Activated CD8-positive, alpha-beta memory T cell treated with anti-CD3 and anti-CD28 coated beads, Interleukin-2, amount 50 U/mL, for 24 hours (primary cell): ENCODE measurements around the gene NPY4R.
"Not testable (repeated sequence)": the region's sequence is repeated elsewhere in the genome, so short reads cannot be mapped to it uniquely, and the experiment has no call there.

ENCODE experiments used
- DNase-seq: peaks from one replicate; pipeline ENCODE4 v3.0.0-alpha.2; 2020; ENCODE audit errors: extremely low read depth

Gene NPY4R, protein sequence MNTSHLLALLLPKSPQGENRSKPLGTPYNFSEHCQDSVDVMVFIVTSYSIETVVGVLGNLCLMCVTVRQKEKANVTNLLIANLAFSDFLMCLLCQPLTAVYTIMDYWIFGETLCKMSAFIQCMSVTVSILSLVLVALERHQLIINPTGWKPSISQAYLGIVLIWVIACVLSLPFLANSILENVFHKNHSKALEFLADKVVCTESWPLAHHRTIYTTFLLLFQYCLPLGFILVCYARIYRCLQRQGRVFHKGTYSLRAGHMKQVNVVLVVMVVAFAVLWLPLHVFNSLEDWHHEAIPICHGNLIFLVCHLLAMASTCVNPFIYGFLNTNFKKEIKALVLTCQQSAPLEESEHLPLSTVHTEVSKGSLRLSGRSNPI

DNA sequence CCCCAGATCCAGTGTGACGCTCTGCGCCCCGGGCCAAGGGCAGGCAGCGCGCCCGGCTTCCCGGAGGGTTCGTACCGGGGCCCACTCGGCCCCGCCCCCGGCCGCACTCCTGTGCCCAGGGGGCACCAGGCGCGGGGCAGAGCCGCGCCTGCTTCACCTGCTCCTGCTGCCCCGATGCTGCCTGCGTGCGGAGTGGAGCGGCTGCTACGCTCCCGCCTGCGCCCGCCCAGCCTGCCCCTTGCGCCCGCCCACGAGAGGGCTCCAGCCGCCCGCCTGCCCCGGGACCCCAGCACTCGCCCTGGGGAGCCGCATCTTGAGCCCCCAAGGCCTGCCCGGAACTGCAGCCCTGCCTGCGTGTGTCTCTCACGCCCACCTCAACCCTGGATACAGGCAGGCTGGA is at the start of gene NPY4R:
Gene NPY4R, minus strand, starts transcription at position 194 of the 400 bp plus-strand sequence. CDS start 3,323 bp downstream, outside the sequence.
- not testable (repeated sequence) for DNase-seq

DNA sequence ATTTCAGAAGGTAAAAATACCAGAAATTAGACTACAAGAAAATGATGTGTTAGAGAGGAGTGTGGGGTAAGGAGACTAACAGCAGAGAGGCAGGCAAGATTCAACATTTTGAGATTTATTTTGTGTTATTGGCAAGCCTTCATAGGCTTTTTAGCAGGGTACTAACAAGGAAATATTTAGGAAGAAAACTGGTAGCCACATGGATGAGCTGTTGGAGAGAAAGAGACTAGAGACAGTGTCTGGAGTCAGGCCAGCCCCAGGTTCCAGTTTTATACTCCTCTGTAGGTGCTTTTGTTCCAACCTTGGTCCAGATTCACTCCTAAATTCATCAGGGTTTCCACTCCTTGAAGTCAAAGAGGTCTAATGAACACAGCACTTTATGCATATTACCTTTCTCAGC is 49.6 kb upstream of the NPY4R start:
- DNase-seq = no peak

DNA sequence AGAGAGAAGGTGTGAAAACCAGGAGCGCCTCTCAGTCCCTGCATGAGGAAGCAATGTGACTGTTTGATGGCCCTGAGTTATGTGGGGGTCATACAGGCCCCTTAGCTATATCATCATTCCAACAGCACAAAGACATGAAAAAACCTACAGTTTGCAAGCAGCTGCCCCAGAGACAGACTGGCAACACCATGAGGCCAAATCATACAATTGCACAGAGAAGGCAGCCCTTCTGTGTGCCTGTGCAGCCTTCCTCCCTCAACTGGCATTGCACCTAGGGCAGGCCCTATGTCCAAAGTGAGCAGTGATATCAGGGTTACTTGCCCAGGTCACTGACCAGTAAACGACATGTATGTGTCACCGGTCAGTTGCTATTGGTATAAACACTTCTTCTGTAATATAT is 49.1 kb upstream of the NPY4R start:
- DNase-seq = no peak

GRCh38 chr10:46514431-46514861 is 48.7 kb upstream of the NPY4R start:
- DNase-seq = no peak

DNA sequence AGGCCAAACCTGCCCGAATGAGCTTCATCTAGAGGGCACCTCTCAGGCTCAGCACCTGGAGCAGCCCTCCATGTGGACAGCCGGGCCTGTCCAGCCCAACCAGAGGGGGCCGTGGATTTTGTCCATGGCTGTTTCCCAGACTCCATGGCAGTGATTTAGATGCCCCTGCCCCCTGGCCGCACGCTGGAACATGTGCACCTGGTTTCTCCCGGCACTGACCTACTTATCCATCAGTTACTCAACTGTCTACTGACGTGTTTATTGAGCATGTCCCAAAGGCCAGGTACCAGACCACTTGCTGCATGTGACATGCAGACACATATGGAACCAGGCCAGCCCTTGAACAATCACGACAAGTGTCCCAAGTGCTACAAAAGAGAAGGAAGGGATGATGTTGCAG is 47.6 kb upstream of the NPY4R start:
- DNase-seq = not testable (repeated sequence)

DNA sequence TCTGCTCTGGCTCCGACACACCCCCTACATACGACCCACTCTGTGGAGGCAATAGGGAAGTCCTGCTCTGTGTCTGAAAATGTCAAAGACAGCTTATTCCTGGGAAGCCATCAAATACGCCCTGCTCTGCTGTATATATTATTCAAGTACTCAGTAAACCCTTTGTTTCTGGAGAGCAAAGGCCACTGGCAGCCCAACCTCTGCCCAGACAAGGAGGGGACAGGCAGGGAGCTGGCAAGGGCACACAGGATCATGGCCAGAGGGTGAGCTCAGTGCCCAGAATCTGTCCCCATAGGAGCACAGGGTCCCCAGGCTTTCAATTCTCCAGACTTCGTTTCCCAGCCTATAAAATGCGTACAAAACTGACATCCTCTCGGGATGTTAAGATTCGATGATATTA is 47.0 kb upstream of the NPY4R start:
- not testable (repeated sequence) for DNase-seq

- not testable (repeated sequence) for DNase-seq
Observed at GRCh38 chr10:46512002-46512401, 46.2 kb upstream of the NPY4R start.

DNA sequence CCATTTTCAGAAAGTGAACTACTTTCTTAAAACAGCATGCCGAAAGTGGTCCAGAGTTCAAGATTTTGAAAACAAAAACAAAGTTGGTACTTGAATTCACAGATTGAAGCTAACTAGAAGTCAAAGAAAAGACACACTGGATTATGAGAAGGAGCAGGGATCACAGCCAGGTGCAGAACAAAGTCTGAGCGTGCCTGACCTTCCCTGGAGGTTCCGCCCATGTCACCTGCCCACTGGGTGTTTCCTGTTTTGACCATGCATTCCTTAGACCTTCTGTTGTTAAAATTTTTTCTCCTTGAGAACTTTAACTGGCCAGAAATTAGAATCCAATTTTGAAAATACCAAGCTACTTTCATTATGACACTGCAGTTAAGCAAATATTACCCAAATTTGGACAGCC is 34.2 kb upstream of the NPY4R start:
- DNase-seq = not testable (repeated sequence)

DNA sequence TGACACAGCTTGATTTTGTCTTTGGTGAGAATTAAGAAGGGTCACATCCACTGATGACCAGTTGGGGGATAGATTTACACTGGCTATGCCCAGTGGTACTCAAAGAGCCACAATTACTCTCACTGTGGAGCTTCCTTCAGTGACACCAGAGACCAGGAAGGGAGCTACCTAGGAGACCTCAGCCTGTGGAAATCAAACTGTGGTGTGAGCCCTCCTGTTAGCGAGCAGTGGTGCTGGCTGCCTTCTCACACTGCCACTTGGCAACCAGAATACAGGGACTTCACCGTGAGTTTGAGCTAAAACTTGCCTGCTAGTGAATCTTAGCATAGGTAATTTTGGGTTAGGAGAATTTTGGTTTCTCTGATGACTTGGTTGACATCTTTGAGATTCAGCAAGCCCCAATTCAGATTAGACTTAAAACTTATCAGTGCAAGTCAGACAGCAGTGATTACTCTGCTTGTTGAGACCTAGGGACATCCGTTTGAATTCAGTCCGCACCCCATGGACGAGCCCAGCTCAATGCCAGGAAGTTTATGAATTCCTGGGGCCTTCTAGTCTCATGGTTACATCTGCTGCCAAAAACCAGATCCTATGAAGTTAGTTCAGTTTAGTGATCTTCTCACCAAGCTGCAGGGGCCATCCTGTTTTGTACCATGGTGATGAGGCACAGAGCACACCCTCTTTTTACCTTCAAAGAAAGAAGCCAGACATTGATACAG is 33.4 kb upstream of the NPY4R start:
- not testable (repeated sequence) for DNase-seq

DNA sequence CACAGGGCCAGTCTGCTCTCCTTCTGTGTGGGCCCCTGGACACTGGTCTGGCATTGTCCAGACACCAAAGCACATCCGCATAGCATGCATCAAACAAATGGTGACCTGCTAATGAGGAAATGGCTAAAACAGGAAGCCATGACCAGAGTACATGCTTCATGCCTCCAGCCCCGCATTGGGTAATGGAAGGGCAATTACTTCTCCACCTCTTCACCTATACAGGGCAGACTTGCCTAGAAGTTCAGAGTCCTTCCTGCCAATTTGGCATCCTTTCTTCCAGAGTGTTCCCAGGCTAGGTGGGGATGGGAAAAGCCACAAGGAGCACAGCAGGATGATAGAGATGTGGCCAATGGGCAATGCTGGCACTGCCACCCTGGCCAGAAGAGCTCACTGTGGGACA is 32.1 kb upstream of the NPY4R start:
- DNase-seq = not testable (repeated sequence)

GRCh38 chr10:46497401-46497800 is 31.6 kb upstream of the NPY4R start:
- not testable (repeated sequence) for DNase-seq

DNA sequence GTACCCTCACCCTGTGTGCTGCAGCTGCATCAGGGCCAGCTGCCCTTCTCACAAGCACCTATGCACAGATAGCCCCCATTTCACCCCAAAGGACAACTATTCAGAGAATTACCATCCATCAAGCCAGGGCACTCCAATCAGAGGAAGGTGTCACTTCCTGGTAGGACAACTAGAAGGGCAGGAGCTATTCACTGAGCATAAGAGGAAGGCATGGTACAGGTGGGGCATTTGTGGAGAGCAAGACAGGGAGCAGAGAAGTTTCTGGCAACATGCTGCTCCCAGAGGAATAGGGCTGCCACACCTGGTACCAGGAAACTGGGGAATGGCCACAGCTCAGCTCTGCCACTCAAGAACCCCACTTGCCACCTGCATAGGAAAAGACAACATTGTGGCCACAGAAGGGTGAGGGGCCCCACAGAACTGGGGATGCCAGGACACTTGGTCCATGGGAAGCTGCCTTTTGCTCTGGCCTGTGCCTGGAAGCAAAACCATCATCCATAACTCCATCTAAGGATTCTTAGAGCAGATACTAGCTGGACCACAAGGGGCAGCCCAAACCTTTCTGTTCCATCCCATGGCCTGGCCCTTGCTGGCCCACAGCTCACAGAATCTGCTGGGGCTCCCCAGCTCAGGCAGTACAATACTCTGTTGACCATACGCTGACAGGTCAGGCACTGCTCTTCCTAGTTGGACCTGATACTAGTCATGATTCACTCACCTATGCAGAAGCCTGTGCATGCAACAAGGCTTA is 25.8 kb upstream of the NPY4R start:
- not testable (repeated sequence) for DNase-seq

GRCh38 chr10:46490285-46490684 is 24.5 kb upstream of the NPY4R start:
- DNase-seq = not testable (repeated sequence)

DNA sequence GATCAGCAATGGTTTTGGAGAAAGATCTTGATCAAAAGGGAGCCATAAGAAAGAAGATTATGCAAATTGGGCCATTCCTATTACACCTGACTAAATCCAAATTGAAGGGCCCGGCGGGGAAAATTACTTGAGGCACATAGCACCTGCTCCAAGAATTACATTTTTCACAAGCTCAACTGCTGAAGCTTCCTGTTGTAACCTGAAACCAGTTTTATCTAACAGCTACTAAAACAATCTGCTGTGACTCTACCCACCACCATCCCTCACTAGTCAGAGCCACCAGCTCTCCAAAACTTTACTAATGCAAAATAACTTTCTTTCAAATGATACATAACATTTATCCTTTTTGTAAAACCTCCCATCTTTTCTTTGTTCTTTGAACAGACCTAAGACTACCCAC is 20.7 kb upstream of the NPY4R start:
- DNase-seq = not testable (repeated sequence)

DNA sequence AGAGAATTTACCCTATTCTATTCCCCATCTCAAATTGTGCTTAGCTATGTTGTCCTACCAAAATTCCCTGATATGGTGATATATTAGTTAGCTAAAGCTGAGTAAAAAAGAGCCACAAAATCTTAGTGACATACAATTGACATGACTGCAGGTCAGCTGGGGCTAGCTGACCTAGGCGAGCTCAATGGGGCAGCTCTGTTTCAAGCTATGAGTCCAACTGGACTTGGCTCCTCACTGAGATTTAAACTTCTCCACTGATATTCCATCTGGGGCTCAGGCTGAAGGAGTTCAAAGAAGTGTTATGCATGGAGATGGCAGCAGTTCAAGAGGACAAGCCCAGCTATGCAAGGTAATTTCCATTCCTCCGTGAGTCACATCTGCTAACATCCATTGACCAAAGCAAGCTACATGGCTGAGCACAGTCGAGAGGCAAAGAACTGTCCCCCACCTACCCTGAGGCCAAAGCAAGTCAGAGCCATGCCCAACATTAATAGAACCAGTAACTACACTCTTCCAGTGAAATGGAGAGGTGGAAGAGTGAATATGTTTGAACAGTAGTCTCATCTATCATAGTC is 9.1 kb upstream of the NPY4R start:
- not testable (repeated sequence) for DNase-seq

DNA sequence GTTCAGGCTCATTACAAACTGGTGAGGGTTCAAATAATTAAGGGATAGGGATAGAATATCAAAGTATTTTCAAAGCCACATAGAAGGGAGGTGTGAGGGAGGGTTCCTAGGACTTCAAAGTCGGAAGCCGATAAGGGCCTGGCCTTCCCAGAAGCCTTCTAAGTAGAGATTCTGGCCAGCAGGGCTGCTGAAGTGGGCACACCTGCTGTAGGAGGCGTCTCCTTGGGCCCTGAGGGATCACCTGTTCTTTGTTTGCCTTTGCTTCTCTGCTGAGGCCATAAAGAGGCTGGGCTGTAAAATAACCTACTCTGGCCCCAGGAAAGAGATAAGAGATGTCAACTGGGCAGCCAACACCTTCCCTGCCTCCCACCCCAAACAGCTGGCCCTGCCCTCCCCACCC is 8.0 kb upstream of the NPY4R start:
- DNase-seq = not testable (repeated sequence)

GRCh38 chr10:46470134-46470533 is 4.4 kb upstream of the NPY4R start:
- not testable (repeated sequence) for DNase-seq

GRCh38 chr10:46468119-46468809 is 2.5 kb upstream of the NPY4R start:
- DNase-seq = not testable (repeated sequence)

- DNase-seq = not testable (repeated sequence)
Observed at GRCh38 chr10:46463608-46464007, 2.1 kb downstream of the NPY4R start.

DNA sequence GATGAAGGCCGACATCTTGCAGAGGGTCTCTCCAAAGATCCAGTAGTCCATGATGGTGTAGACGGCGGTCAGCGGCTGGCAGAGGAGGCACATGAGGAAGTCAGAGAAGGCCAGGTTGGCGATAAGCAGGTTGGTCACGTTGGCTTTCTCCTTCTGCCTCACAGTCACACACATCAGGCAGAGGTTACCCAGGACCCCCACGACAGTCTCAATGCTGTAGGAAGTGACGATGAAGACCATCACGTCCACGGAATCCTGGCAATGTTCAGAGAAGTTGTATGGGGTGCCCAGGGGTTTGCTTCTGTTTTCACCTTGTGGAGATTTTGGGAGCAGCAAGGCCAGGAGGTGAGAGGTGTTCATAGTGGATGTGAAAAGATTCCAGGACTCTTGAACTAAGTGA is 3.5 kb downstream of the NPY4R start:
- not testable (repeated sequence) for DNase-seq

DNA sequence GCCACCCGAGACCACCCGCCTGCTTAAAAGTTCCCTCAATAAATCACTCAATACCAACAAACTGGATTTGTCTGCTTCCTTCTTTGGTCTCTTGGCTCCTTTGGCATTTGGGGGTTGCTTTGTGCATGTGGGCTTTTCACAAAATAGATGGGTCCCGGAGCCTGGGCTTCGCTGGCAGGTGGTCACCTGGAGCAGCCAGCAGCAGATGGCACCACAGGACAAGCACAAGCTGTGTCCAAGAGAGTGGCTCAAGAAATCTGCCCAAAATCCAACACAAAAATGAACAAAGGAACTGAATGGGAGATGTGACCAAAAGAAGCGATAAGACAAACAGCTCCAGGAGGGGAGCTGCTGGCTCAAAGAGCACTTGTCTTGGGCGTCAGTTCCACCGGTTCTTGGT is 6.2 kb downstream of the NPY4R start:
- DNase-seq = not testable (repeated sequence)
